Endothelial cell of umbilical vein (primary cell): Measurements from ENCODE around the gene TRIM62.

Experiments
- CTCF ChIP-seq, 2 donors: IDR thresholded peaks; 1 replicate in 1 of 2; 2 replicates in 1 of 2; pipeline ENCODE4 v1.5.1; 2011; ENCODE audit warnings: low read length in 2 of 2, mild to moderate bottlenecking in 2 of 2, moderate library complexity in 2 of 2, control low read depth in 1 of 2, inconsistent platforms in 1 of 2, low read depth in 1 of 2; ENCODE audit not compliant: insufficient read depth in 1 of 2; ENCODE audit errors: extremely low read depth in 1 of 2
- POLR2A ChIP-seq: IDR thresholded peaks from 2 replicates; pipeline ENCODE4 v1.6.1; 2012; ENCODE audit warnings: low read depth, mild to moderate bottlenecking, control low read depth, low read length

- TF ChIP-seq CTCF (IDR thresholded peaks at IDR 0.05; ENCODE audit: extremely low read depth in 1 of 2, insufficient read depth in 1 of 2, low read depth in 1 of 2, low read length in 2 of 2) (peak; percentile 10 to 38), POLR2A (no peak)
These were observed 33.9 kb downstream of the TRIM62 start for GRCh38 chr1:33147997-33148314.
